Measurements from ENCODE around the gene POLR3B.

Gene POLR3B

GRCh38 chr12:106552228-106552627, 194.7 kb downstream of the POLR3B start:
- no peak for TF ChIP-seq CTCF (conservative IDR thresholded peaks at IDR 0.05)
- no peak for TF ChIP-seq ZFX (IDR thresholded peaks at IDR 0.05)
- no peak overlapping the region for H3K27ac ChIP-seq

Data from C4-2B (cell line).